ENCODE measurements around the gene MAPKAPK2. TPM values are rescaled to one million over a fixed set of nuclear protein-coding genes. Genes with fewer than 3 reads are reported as not detected.
"Not testable (repeated sequence)": the region's sequence is repeated elsewhere in the genome, so short reads cannot be mapped to it uniquely, and the experiment has no call there.

MAPKAPK2 gene
- total RNA-seq, 1 experiment from 2014 or later, result 20.7 TPM

GRCh38 chr1:206742719-206743383, 58.1 kb downstream of the MAPKAPK2 start:
- no peak for DNase-seq (ENCODE audit: low read depth)

- DNase-seq (ENCODE audit: low read depth), result peak; percentile 53
Observed at GRCh38 chr1:206744683-206745082, 60.0 kb downstream of the MAPKAPK2 start.

GRCh38 chr1:206745301-206745700, 60.6 kb downstream of the MAPKAPK2 start:
- no peak for DNase-seq (ENCODE audit: low read depth)

DNA sequence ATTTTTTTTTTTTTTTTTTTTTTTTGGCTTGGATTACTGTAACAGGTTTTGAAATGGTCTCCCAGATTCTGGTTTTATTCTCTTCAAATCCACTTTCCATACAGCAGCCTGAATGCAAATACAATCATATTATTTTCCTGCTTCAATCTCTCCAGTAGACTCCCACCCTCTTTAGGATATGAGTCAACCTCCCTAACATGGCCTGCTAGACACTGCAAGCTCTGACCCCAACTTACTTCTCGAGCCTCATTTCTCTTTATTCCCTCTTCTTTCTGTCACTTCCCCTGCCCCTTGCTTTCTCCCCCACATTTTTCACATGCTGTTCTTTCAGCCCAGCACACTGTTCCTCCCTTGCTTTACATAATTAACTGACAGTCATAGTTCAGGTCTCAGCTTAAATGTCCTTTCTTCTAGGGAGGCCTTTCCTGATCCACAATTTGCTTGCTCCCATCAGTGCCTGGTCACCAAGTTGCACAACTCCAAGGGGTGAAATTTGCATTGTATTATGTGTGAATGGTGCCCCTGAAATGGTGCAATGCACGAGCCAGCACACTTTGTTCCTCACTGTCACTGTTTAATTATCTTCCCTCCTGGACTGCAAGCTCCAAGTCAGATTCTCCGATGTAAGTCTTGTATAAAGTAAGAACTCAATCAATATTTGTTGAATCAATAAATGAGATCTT, 63.8 kb downstream of the MAPKAPK2 start:
- no peak for DNase-seq (ENCODE audit: low read depth)

DNA sequence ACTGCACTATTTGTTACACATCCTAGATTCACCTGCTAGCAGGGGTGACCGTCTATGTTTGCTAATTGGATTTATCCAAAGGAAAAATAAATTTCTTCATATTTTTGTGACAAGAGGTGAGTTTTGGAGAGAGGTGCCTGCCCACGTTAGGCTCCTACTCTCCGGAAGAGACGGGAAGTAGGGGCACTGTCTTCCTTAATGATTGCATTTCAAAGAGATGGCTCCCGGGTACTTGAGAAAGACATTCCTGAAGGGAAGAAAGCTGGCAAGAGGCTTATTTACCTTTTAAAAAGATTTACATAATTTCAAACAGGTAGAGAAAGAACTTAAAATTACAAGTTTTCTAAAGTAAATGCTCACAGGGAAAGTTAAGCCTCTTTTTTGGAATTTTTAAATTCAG, 67.2 kb downstream of the MAPKAPK2 start:
- DNase-seq (ENCODE audit: low read depth), result no peak

DNA sequence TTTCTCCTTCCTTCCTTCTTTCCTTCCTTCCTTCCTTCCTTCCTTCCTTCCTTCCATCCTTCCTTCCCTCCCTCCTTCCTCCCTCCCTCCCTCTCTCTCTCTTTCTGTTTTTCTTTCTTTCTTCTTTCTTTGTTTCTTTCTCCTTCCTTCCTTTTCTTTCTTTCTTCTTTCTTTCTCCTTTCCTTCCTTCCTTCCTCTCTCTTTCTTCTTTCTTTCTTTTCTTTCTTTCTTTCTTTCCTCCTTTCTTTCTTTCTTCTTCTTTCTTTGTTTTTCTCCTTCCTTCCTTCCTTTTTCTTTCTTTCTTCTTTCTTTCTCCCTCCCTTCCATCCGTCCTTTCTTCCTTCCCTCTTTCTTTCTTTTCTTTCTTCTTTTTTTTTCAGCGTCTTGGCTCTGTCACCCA, 67.8 kb downstream of the MAPKAPK2 start:
- no peak for DNase-seq (ENCODE audit: low read depth)

DNA sequence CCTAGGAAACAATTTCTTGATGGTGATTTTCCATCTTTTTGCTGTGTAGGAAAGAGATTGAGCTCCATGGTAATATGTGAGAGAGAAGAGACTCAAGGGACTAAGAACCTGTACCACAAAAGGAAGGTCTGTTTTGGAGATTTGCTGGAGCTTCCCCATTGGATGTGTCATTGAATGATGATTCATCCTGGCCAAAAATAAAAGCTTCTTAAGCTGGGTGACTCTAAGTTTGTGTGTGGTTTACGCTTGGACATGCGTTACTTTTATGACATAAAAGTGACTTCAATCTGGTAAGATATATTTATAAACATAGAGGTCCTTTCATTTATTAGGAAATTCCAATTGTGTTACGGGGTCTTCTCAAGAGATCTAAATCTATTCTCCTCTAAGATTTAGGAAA, 68.4 kb downstream of the MAPKAPK2 start:
- peak; percentile 85 for DNase-seq (ENCODE audit: low read depth)

- DNase-seq (ENCODE audit: low read depth), result peak; percentile 67
Observed at GRCh38 chr1:206754011-206754410, 69.3 kb downstream of the MAPKAPK2 start.

DNA sequence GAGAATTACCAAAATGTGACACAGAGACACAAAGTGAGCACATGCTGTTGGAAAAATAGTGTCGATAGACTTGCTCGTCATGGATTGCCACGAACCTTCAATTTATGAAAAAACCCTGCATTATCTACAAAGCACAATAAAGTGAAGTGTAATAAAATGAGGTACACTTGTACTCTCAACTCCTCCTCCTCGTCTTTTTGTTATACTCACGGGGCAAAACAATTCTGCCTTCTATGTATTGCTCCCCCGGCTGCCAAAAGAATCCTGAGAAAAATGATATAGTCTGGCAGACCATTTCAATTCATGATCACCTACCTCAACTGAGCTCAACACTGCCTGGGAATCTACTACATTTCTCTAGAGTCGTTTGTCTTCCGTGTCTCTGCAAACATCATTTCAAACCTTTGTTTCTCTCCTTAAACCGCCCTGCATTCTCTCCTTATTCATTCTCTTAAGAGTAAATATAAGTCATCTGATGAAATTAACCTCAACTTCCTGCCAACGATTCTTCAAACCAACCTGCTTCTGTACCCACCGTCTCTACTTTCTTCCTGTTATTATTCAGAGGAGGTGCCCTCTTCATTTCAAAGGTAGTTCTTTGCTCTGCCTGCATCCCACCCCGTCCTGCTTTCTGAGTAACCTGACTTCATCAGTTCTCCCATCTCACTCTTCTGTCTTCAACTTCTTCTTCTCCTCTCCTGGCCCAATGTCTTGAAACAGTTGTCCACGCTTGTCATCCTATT, 73.0 kb downstream of the MAPKAPK2 start:
- DNase-seq (ENCODE audit: low read depth), result no peak

GRCh38 chr1:206760590-206760989, 75.9 kb downstream of the MAPKAPK2 start:
- no peak for DNase-seq (ENCODE audit: low read depth)

DNA sequence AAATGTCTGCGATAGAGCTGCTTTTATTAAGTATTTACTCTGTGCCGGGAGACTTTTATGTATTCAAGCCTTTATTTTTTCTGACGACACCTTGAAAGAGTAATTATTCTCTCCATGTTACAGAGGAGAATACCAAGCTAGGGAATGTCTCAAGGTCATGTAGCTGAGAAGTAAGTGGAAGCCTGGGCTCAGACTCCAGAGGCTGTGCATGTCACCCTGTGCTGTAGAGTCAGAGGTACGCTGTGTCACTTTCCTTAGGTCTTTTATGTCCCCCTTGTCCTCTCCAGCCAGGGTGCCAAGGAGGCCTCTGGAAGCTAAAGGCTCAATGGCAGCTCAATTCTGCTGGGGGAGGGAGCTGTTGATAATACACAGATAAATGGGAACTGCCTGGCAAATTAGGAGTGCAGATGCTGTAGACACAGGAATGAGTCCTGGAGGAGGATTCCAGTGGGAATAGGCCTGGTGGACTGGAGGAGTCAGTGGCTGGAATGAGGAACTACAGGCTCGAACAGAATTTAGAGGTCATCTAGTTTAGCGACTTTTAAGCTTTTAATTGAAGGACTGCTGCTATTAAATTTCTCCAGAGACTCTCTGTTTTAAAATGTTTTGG, 76.6 kb downstream of the MAPKAPK2 start:
- no peak for DNase-seq (ENCODE audit: low read depth)

- DNase-seq (ENCODE audit: low read depth), result not testable (repeated sequence)
Observed at GRCh38 chr1:206762741-206763364, 78.1 kb downstream of the MAPKAPK2 start.

GRCh38 chr1:206765771-206766170, 81.1 kb downstream of the MAPKAPK2 start:
- not testable (repeated sequence) for DNase-seq (ENCODE audit: low read depth)

DNA sequence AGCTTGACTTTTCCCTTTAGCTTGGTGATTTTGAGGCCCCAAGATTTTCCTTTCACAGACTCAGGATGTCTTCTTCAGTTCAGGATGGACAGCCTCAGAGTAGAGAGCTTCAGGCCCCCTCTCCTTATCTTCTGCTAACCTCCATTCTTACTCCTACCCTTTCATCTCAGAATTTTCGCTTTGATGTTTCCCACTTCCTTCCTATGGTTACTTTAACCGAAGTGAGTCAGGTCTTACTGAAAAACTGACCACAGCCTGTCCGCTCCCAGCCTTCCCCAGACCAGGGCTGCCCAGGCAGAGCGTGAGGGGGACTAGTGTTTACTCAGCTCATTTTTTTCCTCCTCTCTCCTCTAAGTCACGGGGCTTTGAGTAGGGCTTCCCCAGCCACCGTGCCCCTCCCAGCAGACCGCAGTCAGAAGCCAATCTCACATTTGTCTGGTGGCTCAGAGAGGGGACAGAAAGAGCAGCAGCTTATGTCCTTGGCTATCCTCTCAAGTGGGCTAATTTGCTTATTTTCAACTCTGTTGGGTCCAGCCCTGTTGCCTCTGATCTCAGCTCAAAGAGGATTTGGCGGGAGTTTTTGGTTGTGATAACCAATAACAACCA, 81.6 kb downstream of the MAPKAPK2 start:
- DNase-seq (ENCODE audit: low read depth), result peak; percentile 98

- DNase-seq (ENCODE audit: low read depth), result no peak
Observed at GRCh38 chr1:206768472-206769303, 84.0 kb downstream of the MAPKAPK2 start.

- no peak for DNase-seq (ENCODE audit: low read depth)
Observed at GRCh38 chr1:206769304-206769731, 84.6 kb downstream of the MAPKAPK2 start.

GRCh38 chr1:206770531-206771337, 86.0 kb downstream of the MAPKAPK2 start, which contains the start of gene IL19:
Gene IL19, plus strand, starts transcription at chr1:206770773. Its CDS starts 65,890 bp downstream, at chr1:206836663.
- peak; percentile 19 for DNase-seq (ENCODE audit: low read depth)

GRCh38 chr1:206771338-206771692, 86.6 kb downstream of the MAPKAPK2 start:
- DNase-seq (ENCODE audit: low read depth), result no peak

GRCh38 chr1:206772243-206772937, 87.7 kb downstream of the MAPKAPK2 start, which contains the start of gene IL10:
Gene IL10, minus strand, starts transcription at chr1:206772494. Its CDS starts 59 bp downstream, at chr1:206772435.
- no peak for DNase-seq (ENCODE audit: low read depth)
